ENCODE measurements around the gene ADCY2.

GRCh38 chr5:7576023-7576715, 180.2 kb downstream of the ADCY2 start:
- TF ChIP-seq POLR2A (IDR thresholded peaks at IDR 0.05; ENCODE audit: low read length): no peak
- TF ChIP-seq GATA1 (IDR thresholded peaks at IDR 0.05; ENCODE audit: low read depth, low read length): no peak
